HG02642 (cell line): ENCODE results near the gene ARNT2.

Experiments used
- ATAC-seq: cut with Tn5 transposase; IDR thresholded peaks from one replicate; pipeline ENCODE4 v1.9.1; 2021; ENCODE audit warnings: mild to moderate bottlenecking; ENCODE audit not compliant: unreplicated experiment, poor library complexity

Gene ARNT2

GRCh38 chr15:80462111-80462510 lies 57.9 kb downstream of the ARNT2 start:
- ATAC-seq: no peak

DNA sequence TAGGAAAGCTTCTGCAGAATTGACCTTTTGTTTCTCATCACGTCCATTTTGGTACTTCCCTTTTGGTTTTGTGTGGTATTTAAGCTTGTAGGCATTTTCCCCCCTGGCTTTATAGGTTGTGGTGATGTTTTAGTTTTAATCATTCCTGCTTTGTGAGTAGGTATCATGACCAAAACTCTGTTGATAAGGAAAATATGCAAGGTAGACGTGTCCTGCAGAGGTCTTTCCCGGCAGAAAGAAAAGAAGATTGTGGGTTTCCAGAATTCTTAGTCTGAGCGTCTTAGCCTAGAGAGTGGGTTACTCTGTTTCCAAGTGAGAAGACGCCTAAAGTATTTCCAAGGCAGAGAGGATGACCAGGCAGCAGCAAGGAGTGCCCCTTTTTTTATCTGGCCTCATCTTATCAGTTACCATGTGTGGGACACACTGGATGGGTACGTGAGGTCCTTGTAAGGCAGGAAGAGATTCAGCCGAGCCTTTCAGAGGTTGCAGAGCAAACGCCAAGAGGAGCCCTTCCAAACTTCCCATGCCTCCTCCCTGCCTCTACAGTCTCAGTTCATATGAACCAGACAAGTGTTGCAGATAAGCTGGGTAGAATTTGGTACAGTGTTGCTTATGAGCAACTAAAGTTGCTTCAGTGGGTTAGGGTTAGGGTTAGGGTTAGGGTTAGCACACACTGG lies 58.8 kb downstream of the ARNT2 start:
- no peak for ATAC-seq

GRCh38 chr15:80464951-80465625 lies 60.9 kb downstream of the ARNT2 start:
- ATAC-seq: no peak

GRCh38 chr15:80465626-80466005 lies 61.4 kb downstream of the ARNT2 start:
- no peak for ATAC-seq

- no peak for ATAC-seq
Measured at GRCh38 chr15:80466543-80466942, 62.4 kb downstream of the ARNT2 start.

DNA sequence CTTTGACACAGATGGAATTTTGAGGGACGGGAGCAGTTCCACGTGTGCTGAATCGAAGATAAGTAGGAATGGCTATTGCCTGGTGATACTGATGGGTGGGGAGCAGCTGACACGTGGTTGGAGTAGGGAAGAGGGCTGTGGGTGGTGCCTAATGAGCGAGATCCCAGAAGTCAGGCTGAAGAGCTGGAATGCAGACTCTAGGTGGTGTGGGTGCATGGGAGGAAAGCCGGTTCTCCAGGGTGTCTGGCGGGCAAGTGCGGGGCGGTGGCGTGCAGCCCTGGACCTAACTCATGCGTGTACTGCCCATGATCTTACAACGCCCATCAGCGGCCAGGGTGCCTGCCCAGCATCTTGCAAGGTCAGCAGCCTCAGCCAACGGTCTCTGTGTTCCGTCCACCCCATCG lies 63.1 kb downstream of the ARNT2 start:
- ATAC-seq: no peak

- no peak for ATAC-seq
Measured at GRCh38 chr15:80468796-80469195, 64.6 kb downstream of the ARNT2 start.

DNA sequence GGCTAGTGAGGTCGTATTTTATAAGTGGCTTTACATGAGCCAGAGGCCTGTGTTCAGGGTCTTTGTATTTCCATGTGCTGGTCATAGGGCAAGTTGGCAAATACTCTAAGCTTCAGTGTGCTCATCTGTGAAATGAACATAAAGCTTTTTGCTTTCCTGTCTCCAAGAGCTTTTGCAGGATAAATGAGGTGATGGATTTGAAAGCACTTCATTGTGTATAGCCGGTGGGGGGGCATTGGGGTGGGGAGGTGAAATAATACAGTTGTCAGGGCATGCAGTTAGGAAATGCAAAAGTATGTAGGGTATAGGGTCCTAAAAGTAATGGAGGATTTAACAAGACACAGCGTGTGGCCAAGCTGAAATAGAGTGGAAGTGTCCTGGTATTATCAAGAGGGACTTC lies 67.7 kb downstream of the ARNT2 start:
- no peak for ATAC-seq

DNA sequence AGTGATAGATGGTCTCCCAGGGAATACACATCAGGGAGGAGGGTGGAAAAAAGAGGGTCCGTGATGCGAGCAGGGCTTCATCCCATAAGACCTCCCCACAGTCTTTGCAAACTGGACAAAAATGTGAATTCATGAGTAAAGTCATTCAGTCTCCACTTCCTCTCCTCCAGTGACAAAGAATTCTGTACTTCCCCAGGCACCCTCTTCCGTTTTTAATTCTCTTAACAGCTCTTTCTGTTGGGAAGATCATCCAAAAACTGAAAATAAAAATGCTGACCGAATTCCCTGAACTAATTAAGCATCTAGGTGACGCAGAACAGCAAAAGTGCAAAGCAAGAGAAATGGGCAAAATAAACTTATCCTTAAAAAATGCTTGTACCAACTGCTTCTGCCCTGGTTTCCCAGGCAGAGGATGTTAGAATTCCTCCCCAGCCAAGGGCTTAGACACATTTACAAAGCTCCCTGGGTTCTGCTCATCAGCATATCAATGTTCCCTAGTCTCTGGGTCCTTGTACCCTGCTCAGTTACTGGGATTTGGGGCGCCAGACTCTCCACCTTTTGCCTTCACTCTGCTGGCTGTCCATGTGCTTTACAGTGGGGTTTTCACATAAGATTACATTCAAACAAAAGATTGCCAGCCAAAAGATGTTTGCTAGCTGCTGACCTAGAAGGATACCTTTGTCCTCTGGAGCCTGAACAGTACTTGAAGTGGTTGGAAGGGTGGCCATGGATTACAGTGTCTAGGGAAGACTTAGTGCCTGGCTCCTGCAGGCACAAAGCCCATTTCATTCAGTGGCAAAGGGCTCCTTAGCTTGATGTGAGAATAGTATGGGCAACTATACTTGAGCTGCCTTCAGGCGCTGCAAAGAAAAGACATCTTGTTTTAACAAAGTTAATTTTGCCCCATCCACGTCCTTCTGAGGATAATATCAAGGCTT lies 69.4 kb downstream of the ARNT2 start:
- no peak for ATAC-seq

GRCh38 chr15:80474224-80475215 lies 70.3 kb downstream of the ARNT2 start:
- ATAC-seq: no peak

DNA sequence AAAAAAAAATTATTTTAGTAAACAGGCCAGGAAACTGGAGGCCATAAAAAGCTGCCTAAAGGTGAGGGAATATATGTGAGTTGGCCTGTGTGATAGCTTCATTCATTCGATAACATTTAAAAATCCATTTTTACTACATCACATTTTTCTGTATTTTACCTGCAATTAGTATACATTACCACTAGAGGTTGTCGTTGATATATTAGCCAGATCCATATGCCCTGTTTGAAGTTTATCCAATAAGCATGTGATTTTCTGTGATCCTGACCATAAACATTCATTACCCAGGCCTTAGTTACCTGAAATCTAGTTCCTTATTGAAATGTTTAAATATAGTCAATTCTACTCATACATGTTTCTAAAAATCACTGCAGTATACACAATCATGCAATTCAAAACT lies 71.4 kb downstream of the ARNT2 start:
- ATAC-seq: no peak

DNA sequence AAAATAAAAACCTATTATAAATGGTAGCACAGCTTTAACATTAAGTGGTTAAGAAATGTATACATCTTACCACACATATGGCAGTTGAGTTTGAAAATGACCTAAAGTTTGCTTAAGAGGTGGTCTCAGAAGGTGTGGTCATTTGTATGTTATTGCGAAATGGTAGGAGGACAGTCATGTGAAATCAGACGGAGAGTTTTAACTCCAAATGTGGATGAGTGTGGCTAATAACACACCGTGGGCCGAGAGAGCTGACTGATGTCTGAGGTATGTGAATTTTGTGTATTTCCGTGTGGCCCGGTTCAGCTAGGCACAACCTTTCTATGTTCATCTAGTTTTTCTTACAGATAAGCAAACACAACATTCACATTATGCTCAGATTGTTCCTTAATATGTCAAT lies 71.9 kb downstream of the ARNT2 start:
- ATAC-seq: no peak

GRCh38 chr15:80478075-80478474 lies 73.9 kb downstream of the ARNT2 start:
- no peak for ATAC-seq

DNA sequence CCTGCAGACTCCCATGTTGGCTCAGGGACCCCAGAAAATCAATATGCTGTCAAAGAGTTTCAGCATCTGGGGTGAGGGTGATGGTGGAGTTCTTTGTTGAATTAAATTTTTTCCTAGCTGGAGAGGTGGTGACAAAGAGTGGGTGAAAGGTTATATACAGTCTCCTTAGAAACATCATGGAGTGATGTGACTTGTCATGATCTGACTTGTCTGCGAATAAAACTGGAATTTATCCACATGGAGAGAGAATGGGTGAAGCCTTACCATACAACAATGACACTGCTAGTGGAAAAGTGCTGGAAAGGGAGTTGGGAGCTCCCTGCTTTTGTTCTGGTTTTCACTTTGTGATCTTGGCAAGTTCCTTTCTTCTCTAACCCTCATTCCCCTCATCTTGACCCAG lies 75.0 kb downstream of the ARNT2 start:
- ATAC-seq: no peak

GRCh38 chr15:80480171-80480811 lies 76.1 kb downstream of the ARNT2 start:
- no peak for ATAC-seq

DNA sequence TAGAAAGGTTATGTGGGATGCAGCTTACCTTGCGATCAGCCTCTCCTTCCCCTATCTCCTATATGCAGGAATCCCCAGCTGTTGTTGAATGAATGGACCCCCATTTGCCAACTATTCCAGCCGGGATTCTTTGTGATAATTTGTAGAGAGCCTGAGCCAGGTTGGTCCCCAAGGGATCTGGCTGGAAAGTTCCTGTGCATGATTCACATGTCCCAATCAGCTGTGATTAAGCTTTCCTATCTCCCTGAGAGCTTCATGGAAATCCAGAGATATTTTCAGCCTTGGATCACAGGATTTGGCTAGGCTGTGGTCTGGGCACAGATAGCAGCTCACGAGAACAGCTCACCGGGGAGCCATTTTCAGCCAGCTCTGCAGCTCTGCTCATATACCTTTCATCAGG lies 76.7 kb downstream of the ARNT2 start:
- ATAC-seq: no peak

GRCh38 chr15:80482696-80483095 lies 78.5 kb downstream of the ARNT2 start:
- no peak for ATAC-seq

- ATAC-seq: no peak
Measured at GRCh38 chr15:80483725-80484161, 79.6 kb downstream of the ARNT2 start.

DNA sequence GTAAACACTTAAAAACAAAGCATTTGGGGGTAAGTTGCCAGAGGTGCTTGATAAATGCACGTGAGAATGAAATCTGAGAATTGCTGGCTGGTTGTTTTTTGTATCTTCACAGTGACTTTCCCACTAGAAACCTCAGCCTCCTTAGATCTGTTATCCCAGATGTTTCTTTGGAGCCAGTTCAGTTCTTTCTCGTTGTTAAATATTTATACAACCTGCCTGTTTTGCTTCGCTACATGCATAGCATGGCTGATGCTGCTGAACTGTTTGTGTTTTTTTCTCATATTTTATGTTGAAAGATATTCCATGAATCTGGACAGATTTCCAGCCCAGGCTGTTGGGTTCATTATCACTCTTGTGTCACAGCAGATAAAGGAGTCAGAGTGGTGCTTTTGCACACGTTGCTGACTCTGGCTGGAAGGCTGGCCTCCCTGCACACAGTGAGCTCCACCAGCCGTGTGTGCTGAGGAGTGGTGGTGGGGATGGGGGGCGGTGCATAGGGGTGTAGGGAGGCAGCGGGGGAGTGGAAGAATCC lies 80.2 kb downstream of the ARNT2 start:
- no peak for ATAC-seq
